DOHH2 (cell line): Measurements from ENCODE around the gene PSAT1.

Source experiments
- EZH2phosphoT487 ChIP-seq: fragments of 200-600 bp; sonication (generic); IDR thresholded peaks from 2 replicates; pipeline ENCODE4 v1.6.1; 2017; ENCODE audit warnings: borderline replicate concordance, mild to moderate bottlenecking, antibody characterized with exemption, low read length, moderate library complexity, mixed read lengths
- TF ChIP-seq, protein P1 (sequence below): fragments of 200-600 bp; sonication (generic); IDR thresholded peaks from one replicate; pipeline ENCODE4 v1.5.1; 2014; ENCODE audit warnings: antibody characterized with exemption, mild to moderate bottlenecking, low read depth, low read length; ENCODE audit not compliant: poor library complexity, severe bottlenecking

DNA sequence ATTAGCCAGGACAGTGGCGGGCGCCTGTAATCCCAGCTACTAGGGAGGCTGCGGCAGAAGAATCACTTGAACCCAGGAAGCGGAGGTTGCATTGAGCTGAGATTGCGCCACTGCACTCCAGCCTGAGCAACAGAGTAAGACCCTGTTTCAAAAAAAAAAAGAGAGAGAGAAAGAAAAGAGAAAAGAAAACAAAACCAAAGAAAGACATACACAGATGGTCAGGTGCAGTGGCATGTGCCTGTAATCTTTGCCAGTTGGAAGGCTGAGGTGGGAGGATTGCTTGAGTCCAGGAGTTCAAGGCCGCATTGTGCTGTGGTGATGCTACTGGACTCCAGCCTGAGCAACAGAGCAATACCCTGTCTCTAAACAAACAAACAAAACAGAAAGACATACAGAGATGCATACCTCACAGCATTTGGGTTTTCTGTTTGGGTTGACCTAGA lies 10.0 kb upstream of the PSAT1 start:
- TF ChIP-seq, protein P1, sequence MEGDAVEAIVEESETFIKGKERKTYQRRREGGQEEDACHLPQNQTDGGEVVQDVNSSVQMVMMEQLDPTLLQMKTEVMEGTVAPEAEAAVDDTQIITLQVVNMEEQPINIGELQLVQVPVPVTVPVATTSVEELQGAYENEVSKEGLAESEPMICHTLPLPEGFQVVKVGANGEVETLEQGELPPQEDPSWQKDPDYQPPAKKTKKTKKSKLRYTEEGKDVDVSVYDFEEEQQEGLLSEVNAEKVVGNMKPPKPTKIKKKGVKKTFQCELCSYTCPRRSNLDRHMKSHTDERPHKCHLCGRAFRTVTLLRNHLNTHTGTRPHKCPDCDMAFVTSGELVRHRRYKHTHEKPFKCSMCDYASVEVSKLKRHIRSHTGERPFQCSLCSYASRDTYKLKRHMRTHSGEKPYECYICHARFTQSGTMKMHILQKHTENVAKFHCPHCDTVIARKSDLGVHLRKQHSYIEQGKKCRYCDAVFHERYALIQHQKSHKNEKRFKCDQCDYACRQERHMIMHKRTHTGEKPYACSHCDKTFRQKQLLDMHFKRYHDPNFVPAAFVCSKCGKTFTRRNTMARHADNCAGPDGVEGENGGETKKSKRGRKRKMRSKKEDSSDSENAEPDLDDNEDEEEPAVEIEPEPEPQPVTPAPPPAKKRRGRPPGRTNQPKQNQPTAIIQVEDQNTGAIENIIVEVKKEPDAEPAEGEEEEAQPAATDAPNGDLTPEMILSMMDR = no peak
- no peak for TF ChIP-seq EZH2phosphoT487
